Smooth muscle cell (in vitro differentiated cells): ENCODE results near the gene IL15. TPM values are rescaled to one million over a fixed set of nuclear protein-coding genes. Genes with fewer than 3 reads are reported as not detected.
"Not testable (repeated sequence)": the region's sequence is repeated elsewhere in the genome, so short reads cannot be mapped to it uniquely, and the experiment has no call there.

Experiments used
- DNase-seq: peaks from one replicate; lab custom pipeline; 2025; ENCODE audit not compliant: unreplicated experiment; lab: John Stamatoyannopoulos, UW
- H2AFZ ChIP-seq: fragments of 200-600 bp; sonication (generic); 2 replicates; pipeline ENCODE4 v1.6.0; 2016; ENCODE audit warnings: antibody characterized with exemption, low read depth, mild to moderate bottlenecking
- H3F3A ChIP-seq: fragments of 200-600 bp; sonication (generic); 2 replicates; pipeline ENCODE4 v1.6.0; 2017; ENCODE audit warnings: antibody characterized with exemption, low read depth
- H3K27ac ChIP-seq: fragments of 200-600 bp; sonication (generic); 2 replicates; pipeline ENCODE4 v1.5.1; 2016; ENCODE audit warnings: low read depth, mild to moderate bottlenecking
- H3K27me3 ChIP-seq: fragments of 200-600 bp; sonication (generic); 2 replicates; pipeline ENCODE4 v1.6.1; 2016; ENCODE audit warnings: low read depth, mild to moderate bottlenecking
- H3K36me3 ChIP-seq: fragments of 200-600 bp; sonication (generic); 2 replicates; pipeline ENCODE4 v1.5.1; 2016; ENCODE audit warnings: low read depth
- H3K4me1 ChIP-seq: fragments of 200-600 bp; sonication (generic); 2 replicates; pipeline ENCODE4 v1.5.1; 2016; ENCODE audit warnings: low read depth
- H3K4me2 ChIP-seq: fragments of 200-600 bp; sonication (generic); 2 replicates; pipeline ENCODE4 v1.6.0; 2016; ENCODE audit warnings: mild to moderate bottlenecking
- H3K4me3 ChIP-seq: fragments of 200-600 bp; sonication (generic); 2 replicates; pipeline ENCODE4 v1.5.1; 2016; ENCODE audit warnings: mild to moderate bottlenecking
- H3K79me2 ChIP-seq: fragments of 200-600 bp; sonication (generic); 2 replicates; pipeline ENCODE4 v1.6.0; 2016; ENCODE audit warnings: low read depth, mild to moderate bottlenecking
- H3K9ac ChIP-seq: fragments of 200-600 bp; sonication (generic); 2 replicates; pipeline ENCODE4 v1.6.0; 2016; ENCODE audit warnings: low read depth
- H3K9me3 ChIP-seq: fragments of 200-600 bp; sonication (generic); replicated peaks from 2 replicates; pipeline ENCODE4 v1.5.1; 2016; ENCODE audit warnings: low read depth
- H4K20me1 ChIP-seq: fragments of 200-600 bp; sonication (generic); 2 replicates; pipeline ENCODE4 v1.6.0; 2016; ENCODE audit warnings: low read depth
- CTCF ChIP-seq: fragments of 200-600 bp; sonication (generic); IDR thresholded peaks from 2 replicates; pipeline ENCODE4 v1.5.1; 2017; ENCODE audit warnings: borderline replicate concordance, mild to moderate bottlenecking, antibody characterized with exemption; ENCODE audit not compliant: insufficient read depth, poor library complexity, severe bottlenecking
- WGBS: methylation state at CpG from one replicate; pipeline ENCODE4 v1.1.7; 2016; ENCODE audit warnings: low lambda C conversion rate; 5-methylcytosine and 5-hydroxymethylcytosine counted together
- polyA plus RNA-seq: library from polyadenylated mRNA; unstranded; fragments of >200 nt; fragmentation: Nextera tagmentation; extraction: Ambion mirVana; gene quantifications from 2 replicates; pipeline ENCODE4 v1.2.1, GENCODE V29; 2016
- total RNA-seq: library from RNA; depleted of rRNA; stranded (reverse); fragments of >200 nt; gene quantifications from 2 replicates; pipeline ENCODE4 v1.2.3, GENCODE V29; 2014

IL15 gene
- total and polyA plus RNA-seq, 2 experiments from 2014 or later, result 0.73 to 2.2 TPM

GRCh38 chr4:141731481-141731880 lies 95.1 kb downstream of the IL15 start:
- Histone ChIP-seq H3K4me2 (no peak overlapping the region), H3K9ac (no peak overlapping the region), H3K27me3 (no peaks in the 10 kb centered on the region), H4K20me1 (no peaks in the 10 kb centered on the region), H3K27ac (no peak overlapping the region), H3K36me3 (no peaks in the 10 kb centered on the region), H3K79me2 (no peaks in the 10 kb centered on the region), H3K9me3 (no peaks in the 10 kb centered on the region), H2AFZ (no peak overlapping the region), H3K4me3 (no peak overlapping the region), H3K4me1 (no peaks in the 10 kb centered on the region), H3F3A (no peaks in the 10 kb centered on the region)
- 90% methylated on average over 4 of the region's 4 CpGs for WGBS
- no peak for TF ChIP-seq CTCF
- DNase-seq, result no peak

GRCh38 chr4:141739636-141740035 lies 103.3 kb downstream of the IL15 start:
- no peaks in the 10 kb centered on the region for H3K36me3 ChIP-seq
- no peak for DNase-seq
- H3K4me3 ChIP-seq, result no peak overlapping the region
- no peaks in the 10 kb centered on the region for H4K20me1 ChIP-seq
- no peaks in the 10 kb centered on the region for H3K79me2 ChIP-seq
- TF ChIP-seq CTCF, result no peak
- no peaks in the 10 kb centered on the region for H3K27me3 ChIP-seq
- H3K4me2 ChIP-seq, result no peak overlapping the region
- H3K9ac ChIP-seq, result no peak overlapping the region
- no peak overlapping the region for H3K27ac ChIP-seq
- no peak overlapping the region for H2AFZ ChIP-seq
- no peaks in the 10 kb centered on the region for H3K4me1 ChIP-seq
- no peaks in the 10 kb centered on the region for H3F3A ChIP-seq
- no peaks in the 10 kb centered on the region for H3K9me3 ChIP-seq

GRCh38 chr4:141746026-141746425 lies 109.6 kb downstream of the IL15 start:
- Histone ChIP-seq H3K4me3 (no peak overlapping the region), H3K27ac (no peak overlapping the region), H3K9me3 (no peaks in the 10 kb centered on the region), H2AFZ (no peak overlapping the region), H3K79me2 (no peaks in the 10 kb centered on the region), H3F3A (no peaks in the 10 kb centered on the region), H3K9ac (no peak overlapping the region), H3K36me3 (no peaks in the 10 kb centered on the region), H3K4me2 (no peak overlapping the region), H4K20me1 (no peaks in the 10 kb centered on the region), H3K27me3 (no peaks in the 10 kb centered on the region), H3K4me1 (no peaks in the 10 kb centered on the region)
- DNase-seq, result no peak
- WGBS, result 76% methylated on average over 1 of the region's 1 CpG
- TF ChIP-seq CTCF, result no peak

- not testable (repeated sequence) for H3K9ac ChIP-seq, H3K4me2 ChIP-seq, H3K79me2 ChIP-seq, H3K27ac ChIP-seq, H3K36me3 ChIP-seq, DNase-seq, H4K20me1 ChIP-seq, H3F3A ChIP-seq, H3K9me3 ChIP-seq, H2AFZ ChIP-seq, H3K4me1 ChIP-seq, H3K4me3 ChIP-seq, H3K27me3 ChIP-seq
- 83% methylated on average over 3 of the region's 3 CpGs for WGBS
Measured at GRCh38 chr4:141751806-141752205, 115.4 kb downstream of the IL15 start.
